Astrocyte of the cerebellum (primary cell): ENCODE data around the gene PARD3B.

Experiments used
- DNase-seq: peaks from one replicate; pipeline ENCODE4 v3.0.0-alpha.2; 2011; ENCODE audit warnings: low read depth
- H3K4me3 ChIP-seq: 2 replicates; pipeline ENCODE4 v1.5.1; 2011; ENCODE audit warnings: mild to moderate bottlenecking, low read depth, low read length, moderate library complexity
- CTCF ChIP-seq: IDR thresholded peaks from 2 replicates; pipeline ENCODE4 v1.5.1; 2012; ENCODE audit warnings: low read length, low read depth, moderate library complexity, mild to moderate bottlenecking; ENCODE audit errors: missing control alignments
- in situ Hi-C: cut with HindIII; loops from 2 replicates; pipeline ENCODE4 v1.10.0; 2017; ENCODE audit warnings: low sequenced_read_pairs

PARD3B gene

GRCh38 chr2:204750389-204750788 lies 205.1 kb downstream of the PARD3B start:
- TF ChIP-seq CTCF = no peak
- H3K4me3 ChIP-seq = no peak overlapping the region
- no peak for DNase-seq
- in situ Hi-C loops = no loop called here

GRCh38 chr2:204751472-204751871 lies 206.2 kb downstream of the PARD3B start:
- DNase-seq = no peak
- in situ Hi-C loops = no loop called here
- no peak overlapping the region for H3K4me3 ChIP-seq
- no peak for TF ChIP-seq CTCF

GRCh38 chr2:204753841-204754240 lies 208.6 kb downstream of the PARD3B start:
- no peak for DNase-seq
- no peak overlapping the region for H3K4me3 ChIP-seq
- in situ Hi-C loops = no loop called here
- no peak for TF ChIP-seq CTCF

- no peak for TF ChIP-seq CTCF
- DNase-seq = no peak
- H3K4me3 ChIP-seq = no peak overlapping the region
- in situ Hi-C loops = no loop called here
These were observed 209.6 kb downstream of the PARD3B start for GRCh38 chr2:204754898-204755297.

- no peak for TF ChIP-seq CTCF
- H3K4me3 ChIP-seq = no peak overlapping the region
- no peak for DNase-seq
- in situ Hi-C loops = no loop called here
These were observed 218.9 kb downstream of the PARD3B start for GRCh38 chr2:204763974-204764703.

- TF ChIP-seq CTCF = no peak
- in situ Hi-C loops = no loop called here
- DNase-seq = no peak
- no peak overlapping the region for H3K4me3 ChIP-seq
These were observed 225.5 kb downstream of the PARD3B start for GRCh38 chr2:204770735-204771134.
